ENCODE results near the gene ITGAL. TPM values are rescaled to one million over a fixed set of nuclear protein-coding genes. Genes with fewer than 3 reads are reported as not detected.
"Not testable (repeated sequence)": the region's sequence is repeated elsewhere in the genome, so short reads cannot be mapped to it uniquely, and the experiment has no call there.

The ITGAL gene
- total RNA-seq, 2 experiments from 2014 or later = 274 to 285 TPM

GRCh38 chr16:30533748-30534367, 61.3 kb downstream of the ITGAL start:
- Mint-ChIP-seq H3K36me3 (ENCODE audit: low read depth) (peaks cover 39% of the 10 kb centered on the region), H3K9me3 (no peaks in the 10 kb centered on the region), H3K27me3 (no peaks in the 10 kb centered on the region), H3K4me3 (peak overlapping the region; percentile 86), H3K4me1 (ENCODE audit: low read depth) (peaks cover 39% of the 10 kb centered on the region), H3K27ac (peak overlapping the region; percentile 99)
- ChIA-PET POLR2A (interaction anchor here (0.8 to 4.7 kb wide), 17 partner anchors 8 to 117 kb away, joined by 3 to 42 read pairs (median 16); partner anchors contain the start of genes ITGAL, PRR14, ZNF688 and ZNF689), CTCF (interaction anchor here (0.6 to 4.3 kb wide), 11 partner anchors 24 to 124 kb away, joined by 3 to 39 read pairs (median 13); partner anchors contain the start of genes ZNF688, ZNF689, ZNF764 and ZNF785)
- peak; percentile 5 for ATAC-seq
- TF ChIP-seq CTCF (IDR thresholded peaks at IDR 0.05) = no peak
- intact Hi-C loops (cut with micrococcal nuclease) = no loop called here
- peak; percentile 52 for DNase-seq

- Mint-ChIP-seq H3K4me3 (peak within 1 kb of the TSS; percentile 86), H3K27me3 (no peaks in the 10 kb centered on the region), H3K4me1 (ENCODE audit: low read depth) (peaks cover 40% of the 10 kb centered on the region), H3K36me3 (ENCODE audit: low read depth) (peaks cover 41% of the 10 kb centered on the region), H3K27ac (peak within 1 kb of the TSS; percentile 99), H3K9me3 (no peaks in the 10 kb centered on the region)
- CTCF ChIA-PET = interaction anchor here (1.0 to 4.3 kb wide), 21 partner anchors 24 to 163 kb away, joined by 3 to 39 read pairs (median 7); partner anchors contain the start of genes DCTPP1, PRR14, ZNF688 and ZNF764
- intact Hi-C loops (cut with micrococcal nuclease) = loop anchor here (1.0 kb wide), 1 partner anchor 24 kb away; the partner anchor contains the start of gene ZNF764
- peak; percentile 83 for ATAC-seq
- POLR2A ChIA-PET = interaction anchor here (0.6 to 4.7 kb wide), 33 partner anchors 9 to 351 kb away, joined by 3 to 42 read pairs (median 6); partner anchors contain the start of genes CORO1A, ITGAL, PRR14 and SEPHS2
- peak; percentile 94 for DNase-seq
- no peak for TF ChIP-seq CTCF (IDR thresholded peaks at IDR 0.05)
Observed at GRCh38 chr16:30534368-30535105, 62.0 kb downstream of the ITGAL start, which contains the start of gene ZNF747. TSS of gene ZNF747 (minus strand) at chr16:30534858. CDS start at chr16:30534679, 179 bp downstream.

GRCh38 chr16:30535106-30535776, 62.7 kb downstream of the ITGAL start:
- peak; percentile 57 for DNase-seq
- H3K27me3 Mint-ChIP-seq = no peaks in the 10 kb centered on the region
- ATAC-seq = peak; percentile 17
- no peaks in the 10 kb centered on the region for H3K9me3 Mint-ChIP-seq
- TF ChIP-seq CTCF (IDR thresholded peaks at IDR 0.05) = no peak
- CTCF ChIA-PET = interaction anchor here (0.9 to 4.3 kb wide), 29 partner anchors 8 to 164 kb away, joined by 3 to 39 read pairs (median 6); partner anchors contain the start of genes DCTPP1, FBRS, PRR14 and ZNF688
- H3K36me3 Mint-ChIP-seq (ENCODE audit: low read depth) = peaks cover 44% of the 10 kb centered on the region
- peak overlapping the region; percentile 99 for H3K27ac Mint-ChIP-seq
- intact Hi-C loops (cut with micrococcal nuclease) = loop anchor here (1.0 kb wide), 1 partner anchor 23 kb away; the partner anchor contains the start of gene ZNF764
- POLR2A ChIA-PET = interaction anchor here (0.6 to 4.7 kb wide), 42 partner anchors 8 to 352 kb away, joined by 3 to 42 read pairs (median 4); partner anchors contain the start of genes CORO1A, DCTPP1, ITGAL and SEPHS2
- peaks cover 37% of the 10 kb centered on the region for H3K4me1 Mint-ChIP-seq (ENCODE audit: low read depth)
- peak overlapping the region; percentile 86 for H3K4me3 Mint-ChIP-seq

- peaks cover 44% of the 10 kb centered on the region for H3K36me3 Mint-ChIP-seq (ENCODE audit: low read depth)
Observed at GRCh38 chr16:30535777-30536190, 63.2 kb downstream of the ITGAL start.

GRCh38 chr16:30536391-30537024, 64.0 kb downstream of the ITGAL start:
- CTCF ChIA-PET = interaction anchor here (0.6 to 4.3 kb wide), 20 partner anchors 9 to 160 kb away, joined by 3 to 39 read pairs (median 10); partner anchors contain the start of genes DCTPP1, ZNF688, ZNF764 and ZNF785
- Mint-ChIP-seq H3K4me1 (ENCODE audit: low read depth) (peaks cover 26% of the 10 kb centered on the region), H3K36me3 (ENCODE audit: low read depth) (peaks cover 38% of the 10 kb centered on the region), H3K27ac (peak overlapping the region; percentile 99), H3K4me3 (peak overlapping the region; percentile 86)
- H3K27me3 Mint-ChIP-seq; H3K9me3 Mint-ChIP-seq; ATAC-seq; DNase-seq; intact Hi-C loops (cut with micrococcal nuclease): not testable (repeated sequence)
- POLR2A ChIA-PET = interaction anchor here (0.7 to 4.7 kb wide), 24 partner anchors 8 to 129 kb away, joined by 3 to 42 read pairs (median 8); partner anchors contain the start of genes ZNF688, ZNF689, ZNF764 and ZNF771

More at GRCh38 chr16:30535777-30536190, 63.2 kb downstream of the ITGAL start:
- no peaks in the 10 kb centered on the region for H3K27me3 Mint-ChIP-seq
- intact Hi-C loops (cut with micrococcal nuclease) = loop anchor here (1.0 kb wide), 1 partner anchor 23 kb away; the partner anchor contains the start of gene ZNF764
- ATAC-seq (peak; percentile 71), DNase-seq (peak; percentile 82)
- POLR2A ChIA-PET = interaction anchor here (0.7 to 4.7 kb wide), 40 partner anchors 9 to 352 kb away, joined by 3 to 42 read pairs (median 5); partner anchors contain the start of genes CORO1A, DCTPP1, ITGAL and SEPHS2
- peak overlapping the region; percentile 86 for H3K4me3 Mint-ChIP-seq
- H3K4me1 Mint-ChIP-seq (ENCODE audit: low read depth) = peaks cover 32% of the 10 kb centered on the region
- peak overlapping the region; percentile 99 for H3K27ac Mint-ChIP-seq
- CTCF ChIA-PET = interaction anchor here (0.6 to 4.3 kb wide), 28 partner anchors 8 to 164 kb away, joined by 3 to 39 read pairs (median 6); partner anchors contain the start of genes DCTPP1, FBRS, PRR14 and ZNF688
- no peaks in the 10 kb centered on the region for H3K9me3 Mint-ChIP-seq
- no peak for TF ChIP-seq CTCF (IDR thresholded peaks at IDR 0.05)
